HUES6 (cell line): ENCODE results near the gene ARHGAP22.

Experiments used
- H3K27ac ChIP-seq: 2 replicates; pipeline ENCODE4 v1.7.0; 2013; ENCODE audit warnings: low read depth, mild to moderate bottlenecking, low read length, inconsistent platforms
- H3K27me3 ChIP-seq: 2 replicates; pipeline ENCODE4 v1.6.1; 2013; ENCODE audit warnings: low read length; ENCODE audit not compliant: control insufficient read depth, insufficient read depth
- H3K36me3 ChIP-seq: 2 replicates; pipeline ENCODE4 v1.6.1; 2013; ENCODE audit warnings: low read length; ENCODE audit not compliant: control insufficient read depth, insufficient read depth
- H3K4me1 ChIP-seq: 2 replicates; pipeline ENCODE4 v1.6.1; 2013; ENCODE audit warnings: low read length; ENCODE audit not compliant: control insufficient read depth, insufficient read depth
- H3K4me3 ChIP-seq: 2 replicates; pipeline ENCODE4 v1.5.1; 2013; ENCODE audit warnings: low read depth, low read length
- H3K9ac ChIP-seq: one replicate; pipeline ENCODE4 v1.6.1; 2013; ENCODE audit warnings: mild to moderate bottlenecking, low read length
- H3K9me3 ChIP-seq: 2 replicates; pipeline ENCODE4 v1.6.1; 2013; ENCODE audit warnings: low read depth, low read length; ENCODE audit not compliant: control insufficient read depth, insufficient read depth

The ARHGAP22 gene

DNA sequence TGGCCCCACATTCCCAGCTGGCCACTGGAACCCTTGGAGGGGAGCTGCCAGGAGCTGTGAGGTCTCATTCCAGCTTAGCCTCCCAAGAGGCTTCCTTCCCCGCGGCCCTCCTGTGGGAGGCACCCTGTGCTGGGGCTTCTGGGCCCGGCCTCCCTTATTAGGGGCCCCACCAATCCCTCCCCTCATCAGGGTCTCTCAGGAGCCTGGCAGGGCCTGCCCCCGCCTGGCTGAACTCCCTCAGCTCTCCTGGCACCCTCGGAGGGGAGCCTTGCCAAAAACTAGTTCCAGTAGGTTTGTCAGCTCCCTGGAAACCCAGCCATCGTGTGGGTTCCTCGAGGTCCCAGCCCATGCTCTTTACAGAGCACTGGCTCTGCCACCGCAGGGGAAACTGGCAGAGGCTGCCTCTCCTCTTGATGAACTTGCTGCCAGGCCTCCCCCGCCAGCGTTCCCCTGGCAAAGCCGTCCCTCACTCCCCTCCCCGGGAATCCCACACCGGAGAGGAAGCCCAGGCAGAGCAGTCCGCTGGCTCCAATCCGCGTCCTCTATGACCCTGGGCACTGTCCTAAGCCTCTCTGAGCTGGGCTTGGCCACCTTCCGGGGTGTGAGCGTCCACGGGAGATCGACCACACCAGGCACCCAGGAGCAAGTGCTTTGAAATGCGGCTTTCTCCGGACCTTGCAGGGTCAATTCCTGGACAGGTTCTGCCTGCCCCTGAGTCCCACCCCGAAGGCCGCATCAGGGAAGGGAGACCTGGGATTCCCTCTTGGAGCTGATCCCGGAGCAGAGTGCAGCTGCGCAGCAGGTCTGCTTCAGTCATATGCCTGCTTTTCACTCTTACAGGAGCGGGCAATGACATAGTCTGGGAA lies 139.8 kb downstream of the ARHGAP22 start:
- Histone ChIP-seq H3K36me3 (no peaks in the 10 kb centered on the region), H3K27ac (no peak overlapping the region), H3K9me3 (no peaks in the 10 kb centered on the region), H3K4me1 (peaks cover 41% of the 10 kb centered on the region), H3K27me3 (peaks cover 17% of the 10 kb centered on the region), H3K9ac (no peak overlapping the region), H3K4me3 (no peak overlapping the region)

DNA sequence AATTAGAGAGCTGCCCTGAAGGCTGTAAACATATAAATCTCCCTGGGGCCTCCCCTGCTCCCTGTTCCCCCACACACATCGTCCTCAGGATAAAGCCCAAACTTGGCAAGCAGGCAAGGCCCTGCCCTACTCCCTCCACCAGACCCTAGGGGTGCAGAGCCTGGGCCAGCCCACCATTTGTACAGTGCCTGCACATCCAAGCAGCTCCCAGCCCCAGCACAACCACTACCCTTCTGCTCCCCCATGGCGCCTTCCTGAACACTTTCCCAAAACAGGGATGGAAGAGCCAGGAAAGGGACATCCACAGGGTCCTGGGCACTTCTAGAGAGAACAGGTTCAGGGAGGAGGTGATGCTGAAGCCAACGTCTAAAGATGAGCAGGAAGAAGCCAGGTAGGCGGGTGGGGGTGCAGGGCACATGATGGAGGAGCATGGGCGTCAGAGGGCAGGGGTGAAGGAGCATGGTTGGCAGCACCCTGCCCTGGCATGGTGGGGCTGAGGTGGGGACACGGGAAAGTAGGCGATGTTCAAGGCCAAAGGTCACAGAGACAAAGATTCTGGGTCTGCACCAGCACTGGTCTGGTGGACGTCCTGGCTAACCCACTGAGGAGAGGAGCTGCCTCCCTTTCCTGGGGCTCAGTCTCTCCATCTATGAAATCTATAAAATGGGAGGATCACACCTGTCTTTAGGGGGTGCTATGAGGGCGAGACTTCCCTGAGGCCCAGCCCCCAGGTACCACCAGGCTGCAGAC lies 140.6 kb downstream of the ARHGAP22 start:
- no peak overlapping the region for H3K9ac ChIP-seq
- no peaks in the 10 kb centered on the region for H3K9me3 ChIP-seq
- no peaks in the 10 kb centered on the region for H3K36me3 ChIP-seq
- no peak overlapping the region for H3K27ac ChIP-seq
- peaks cover 17% of the 10 kb centered on the region for H3K27me3 ChIP-seq
- H3K4me1 ChIP-seq, result peaks cover 33% of the 10 kb centered on the region; the same call in 1 of the 2 replicates
- no peak overlapping the region for H3K4me3 ChIP-seq

DNA sequence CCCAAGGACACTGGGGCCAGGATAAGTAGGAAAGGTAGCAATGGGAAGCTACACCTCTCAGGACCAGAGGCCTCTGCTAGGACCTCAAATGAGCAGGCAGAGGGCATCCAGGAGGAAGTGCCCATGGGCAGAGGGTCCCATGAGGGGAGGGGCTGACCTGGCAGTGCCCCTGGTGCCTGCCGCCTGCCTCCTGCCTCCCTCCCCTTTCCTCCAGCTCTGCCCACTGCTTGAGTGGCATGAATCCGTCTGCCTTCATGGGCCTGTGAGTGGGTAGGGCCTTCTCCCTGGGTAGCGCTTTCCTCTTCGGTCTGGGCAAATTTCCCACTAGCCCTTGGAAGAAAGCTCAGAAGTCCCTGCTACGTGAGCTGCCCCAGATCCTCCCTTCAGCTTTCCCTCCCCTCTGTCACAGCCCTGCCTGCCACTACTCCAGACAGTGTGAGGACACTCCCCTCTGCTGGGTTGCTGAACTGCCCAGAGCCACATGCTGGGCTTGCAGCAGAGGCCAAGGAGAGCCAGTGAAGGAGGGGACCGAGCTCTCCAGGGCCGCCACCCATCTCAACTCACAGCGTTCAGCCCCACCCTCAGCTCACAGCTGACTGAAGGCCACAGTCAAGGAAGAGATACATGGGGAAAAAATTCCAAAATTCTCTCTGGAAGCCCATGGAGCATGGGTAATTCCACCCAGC lies 141.4 kb downstream of the ARHGAP22 start:
- no peak overlapping the region for H3K27ac ChIP-seq
- no peaks in the 10 kb centered on the region for H3K36me3 ChIP-seq
- H3K4me1 ChIP-seq, result peaks cover 30% of the 10 kb centered on the region; the same call in 1 of the 2 replicates
- no peaks in the 10 kb centered on the region for H3K9me3 ChIP-seq
- H3K4me3 ChIP-seq, result no peak overlapping the region
- no peak overlapping the region for H3K9ac ChIP-seq
- H3K27me3 ChIP-seq, result peaks cover 17% of the 10 kb centered on the region

DNA sequence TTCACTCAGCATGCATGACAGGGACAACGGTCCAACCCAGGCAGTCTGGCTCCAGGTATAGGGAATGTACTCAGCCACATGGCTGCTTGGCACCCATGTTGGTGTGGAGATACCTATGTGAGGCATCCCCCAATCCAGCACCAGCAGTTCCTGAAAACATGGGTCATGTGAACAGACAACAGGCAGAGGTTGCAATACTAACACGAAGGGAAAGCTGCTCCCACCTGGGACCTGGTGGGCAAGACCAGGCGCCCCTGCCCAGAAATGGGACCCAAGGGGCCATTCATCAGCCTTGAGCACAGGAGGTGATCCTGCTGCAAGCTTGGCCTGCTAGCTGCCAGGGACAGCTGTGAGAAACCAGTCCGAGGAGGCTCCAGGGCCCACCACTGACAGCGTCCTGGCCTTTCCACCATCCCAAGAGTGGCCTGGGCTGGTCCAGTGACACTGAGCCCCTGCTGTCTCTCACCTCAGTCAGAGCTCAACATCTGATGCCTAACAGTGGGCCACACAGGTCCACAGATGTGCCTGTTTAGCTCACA lies 142.3 kb downstream of the ARHGAP22 start:
- Histone ChIP-seq H3K27me3 (peaks cover 17% of the 10 kb centered on the region), H3K36me3 (no peaks in the 10 kb centered on the region), H3K27ac (no peak overlapping the region), H3K9ac (no peak overlapping the region), H3K4me3 (no peak overlapping the region), H3K4me1 (peaks cover 27% of the 10 kb centered on the region; the same call in 1 of the 2 replicates), H3K9me3 (no peaks in the 10 kb centered on the region)

DNA sequence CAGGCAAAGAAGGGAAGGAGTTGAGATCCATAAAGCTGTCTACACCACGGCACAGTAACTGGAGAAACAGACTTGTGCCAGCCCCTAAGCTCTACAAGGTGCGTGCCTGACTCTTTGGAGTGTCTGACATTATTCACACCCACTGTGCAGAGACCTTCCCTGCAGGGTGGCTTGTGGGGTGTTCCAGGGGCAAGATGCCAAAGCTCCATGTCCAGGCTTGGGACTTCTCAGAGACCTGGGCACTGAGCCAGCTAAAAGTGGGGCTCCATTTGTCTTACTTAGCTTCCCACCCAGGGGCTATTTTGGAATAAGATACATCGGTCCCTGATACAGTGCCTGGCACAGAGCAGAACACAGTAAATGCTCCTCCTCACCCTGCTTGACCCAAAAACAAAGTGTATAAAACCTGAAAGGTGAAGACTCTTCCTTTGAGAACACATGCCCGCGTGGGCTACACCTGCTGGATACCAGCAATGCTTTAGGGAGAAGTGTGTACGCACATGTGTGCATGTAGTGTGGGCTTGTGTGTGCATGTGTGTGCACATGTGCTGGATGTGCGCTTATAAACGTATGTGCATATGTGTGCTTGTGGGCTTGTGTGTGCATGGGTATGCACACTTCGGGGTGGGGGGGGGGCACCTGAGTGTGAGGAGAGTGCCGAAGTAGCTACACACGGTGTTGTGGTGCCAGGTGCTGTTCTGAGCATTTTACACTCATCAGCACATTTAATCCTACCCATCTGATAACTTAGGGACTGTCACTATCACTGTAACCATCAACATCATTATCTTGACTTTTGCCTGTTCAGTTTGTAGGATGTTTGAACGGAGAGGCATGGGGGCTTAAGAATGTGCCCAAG lies 143.0 kb downstream of the ARHGAP22 start:
- H3K4me3 ChIP-seq, result no peak overlapping the region
- no peak overlapping the region for H3K9ac ChIP-seq
- H3K27ac ChIP-seq, result no peak overlapping the region
- H3K4me1 ChIP-seq, result peaks cover 30% of the 10 kb centered on the region; the same call in 1 of the 2 replicates
- no peaks in the 10 kb centered on the region for H3K36me3 ChIP-seq
- H3K27me3 ChIP-seq, result peaks cover 12% of the 10 kb centered on the region
- H3K9me3 ChIP-seq, result no peaks in the 10 kb centered on the region

DNA sequence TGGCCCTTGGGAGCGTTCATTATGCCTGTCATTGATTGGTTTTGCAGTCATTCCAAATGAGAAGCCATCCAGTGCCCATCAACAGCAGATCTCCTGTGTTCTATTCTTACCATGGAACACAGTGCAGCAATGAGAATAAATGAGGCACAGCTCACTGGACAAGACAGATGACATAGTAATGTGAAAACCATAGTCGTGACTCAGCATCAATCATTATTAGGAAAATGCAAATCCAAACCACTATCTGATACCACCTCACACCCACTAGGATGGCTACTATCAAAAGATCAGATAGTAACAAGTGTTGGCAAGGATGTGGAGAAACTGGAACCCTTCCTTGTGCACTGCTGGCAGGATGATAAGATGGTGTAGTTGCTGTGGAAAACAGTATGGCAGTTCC lies 144.7 kb downstream of the ARHGAP22 start:
- no peaks in the 10 kb centered on the region for H3K36me3 ChIP-seq
- H3K4me3 ChIP-seq, result no peak overlapping the region
- no peaks in the 10 kb centered on the region for H3K27me3 ChIP-seq
- no peaks in the 10 kb centered on the region for H3K9me3 ChIP-seq
- no peak overlapping the region for H3K9ac ChIP-seq
- no peak overlapping the region for H3K27ac ChIP-seq
- H3K4me1 ChIP-seq, result peaks cover 22% of the 10 kb centered on the region

DNA sequence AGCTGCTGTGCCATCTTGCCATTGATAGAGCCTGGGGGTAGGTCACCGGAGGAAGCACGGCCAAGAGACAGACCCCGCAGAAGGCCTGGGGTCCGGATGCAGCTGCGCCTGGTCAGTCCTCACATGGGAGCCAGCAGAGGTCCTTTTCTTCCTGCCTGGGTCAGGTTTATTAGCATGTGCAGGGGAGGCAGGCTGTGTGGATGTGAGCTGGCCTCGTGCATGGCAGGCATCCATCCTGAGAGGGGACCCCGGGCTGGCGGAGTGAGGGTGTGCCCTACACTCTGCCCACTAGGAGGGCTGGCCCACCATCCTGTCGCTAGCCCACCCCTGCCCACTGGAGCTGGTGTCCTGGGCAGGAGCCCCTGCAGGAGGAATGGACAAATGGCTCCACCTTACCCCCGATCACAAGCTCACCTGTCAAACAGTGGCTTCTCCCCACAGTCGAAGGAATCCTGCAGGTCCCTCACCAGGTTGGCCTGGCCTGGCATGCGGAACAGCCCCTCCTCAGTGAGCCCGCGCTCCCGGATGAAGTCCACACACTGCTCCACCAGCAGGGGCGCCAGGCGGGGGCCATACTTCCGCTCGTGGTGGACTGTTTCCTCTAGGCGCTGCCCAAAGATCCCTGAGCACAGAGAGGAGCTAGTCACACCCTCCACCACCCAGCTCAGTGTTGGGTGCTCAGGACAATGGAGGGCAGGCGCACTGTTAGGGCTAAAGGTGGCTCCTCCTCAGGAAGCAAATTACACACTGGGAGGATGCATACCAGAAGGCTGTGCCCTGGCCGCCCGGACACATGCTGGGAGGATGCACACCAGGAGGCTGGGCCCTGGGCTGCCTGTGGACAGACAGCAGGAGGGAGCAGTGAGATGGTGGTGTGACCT lies 145.4 kb downstream of the ARHGAP22 start:
- H3K4me1 ChIP-seq, result peaks cover 26% of the 10 kb centered on the region
- no peak overlapping the region for H3K27ac ChIP-seq
- no peaks in the 10 kb centered on the region for H3K36me3 ChIP-seq
- no peaks in the 10 kb centered on the region for H3K27me3 ChIP-seq
- H3K4me3 ChIP-seq, result no peak overlapping the region
- no peaks in the 10 kb centered on the region for H3K9me3 ChIP-seq
- H3K9ac ChIP-seq, result no peak overlapping the region

DNA sequence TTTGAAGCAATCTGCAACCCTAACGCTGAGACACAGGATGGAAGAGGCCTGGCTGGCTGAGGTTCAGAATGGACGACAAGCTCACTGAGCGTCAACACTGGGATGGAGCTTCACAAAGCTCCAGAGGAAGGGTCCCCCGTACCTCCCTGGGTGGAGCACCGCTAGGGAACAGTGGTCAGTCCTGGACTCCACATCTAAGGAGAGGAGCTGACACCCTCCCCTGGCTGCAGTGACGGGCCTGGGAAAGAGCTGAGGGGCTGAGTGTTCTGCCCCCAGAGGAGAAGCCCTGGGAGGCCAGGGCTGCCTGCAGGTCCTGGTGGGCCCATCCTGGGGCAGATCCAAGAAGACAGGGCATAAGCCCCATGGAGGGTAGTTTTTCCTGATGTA lies 146.2 kb downstream of the ARHGAP22 start:
- H3K36me3 ChIP-seq, result no peaks in the 10 kb centered on the region
- no peaks in the 10 kb centered on the region for H3K9me3 ChIP-seq
- peaks cover 22% of the 10 kb centered on the region for H3K4me1 ChIP-seq
- no peak overlapping the region for H3K27ac ChIP-seq
- H3K4me3 ChIP-seq, result no peak overlapping the region
- no peaks in the 10 kb centered on the region for H3K27me3 ChIP-seq
- no peak overlapping the region for H3K9ac ChIP-seq

DNA sequence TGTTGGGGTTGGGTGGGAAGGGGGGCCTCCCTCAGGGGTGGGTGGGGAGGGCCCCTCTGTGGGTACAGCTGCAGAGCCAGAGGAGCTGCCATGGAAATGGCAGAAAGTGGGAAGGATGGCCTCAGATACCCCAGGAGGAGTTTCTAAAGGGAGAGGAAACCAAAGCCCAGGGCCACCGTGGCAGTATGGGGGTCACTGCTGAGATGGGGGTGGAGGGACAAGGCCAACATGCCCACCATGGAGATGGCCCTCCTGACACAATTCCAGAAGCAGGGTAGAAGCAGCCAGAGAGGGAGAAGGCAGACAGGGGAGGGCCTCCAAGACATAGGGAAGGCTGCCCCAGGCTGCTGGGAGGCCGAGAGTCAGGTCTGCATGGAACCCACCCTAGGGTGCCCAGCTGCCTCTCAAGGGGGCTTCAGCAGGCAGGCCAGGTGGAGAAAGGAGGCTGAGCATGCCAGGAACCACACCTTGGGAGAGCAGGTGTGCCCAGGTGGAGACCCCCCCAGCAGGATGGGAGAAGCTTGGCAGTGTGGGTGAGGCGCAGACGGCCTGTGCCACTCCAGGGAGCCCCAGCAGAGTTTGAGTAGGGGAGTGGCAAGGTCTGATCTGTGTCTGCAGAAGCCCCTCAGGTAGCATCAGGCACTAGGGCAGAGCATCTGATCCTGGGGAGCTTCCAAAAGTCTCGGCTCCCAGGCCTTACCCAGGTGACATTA lies 146.8 kb downstream of the ARHGAP22 start:
- no peak overlapping the region for H3K9ac ChIP-seq

More for the DNA sequence above, 146.8 kb downstream of the ARHGAP22 start:
- H3K27ac ChIP-seq, result no peak overlapping the region
- no peaks in the 10 kb centered on the region for H3K27me3 ChIP-seq
- no peaks in the 10 kb centered on the region for H3K9me3 ChIP-seq
- no peak overlapping the region for H3K4me3 ChIP-seq
- peaks cover 17% of the 10 kb centered on the region for H3K4me1 ChIP-seq
- H3K36me3 ChIP-seq, result no peaks in the 10 kb centered on the region
